Heart right ventricle (tissue), 16 donors: ENCODE data around the gene PBX4. TPM values are rescaled to one million over a fixed set of nuclear protein-coding genes. Genes with fewer than 3 reads are reported as not detected.
"Not testable (repeated sequence)": the region's sequence is repeated elsewhere in the genome, so short reads cannot be mapped to it uniquely, and the experiment has no call there.

Source experiments
- ATAC-seq, 8 donors: fragments of 200-7000 bp; cut with Tn5 transposase; one replicate each; pipeline ENCODE4 v1.9.1; 2020; ENCODE audit warnings: mild to moderate bottlenecking in 8 of 8, moderate library complexity in 8 of 8, moderate number of reproducible peaks in 1 of 8
- DNase-seq, 2 donors: peaks; one replicate each; pipeline ENCODE4 v3.0.0-alpha.2; 2020
- H3K27ac ChIP-seq, 10 donors: fragments of 200-600 bp; sonication (generic) in 2 of 10; one replicate each; pipeline versions ENCODE4 v1.5.0 to v1.8.0; 2020 to 2022; ENCODE audit warnings: mild to moderate bottlenecking in 3 of 10
- H3K27me3 ChIP-seq, 7 donors: fragments of 200-600 bp; one replicate each; pipeline ENCODE4 v1.8.0; 2021 to 2022; ENCODE audit warnings: mild to moderate bottlenecking in 2 of 7
- H3K36me3 ChIP-seq, 9 donors: fragments of 200-600 bp; sonication (generic) in 1 of 9; one replicate each; pipeline versions ENCODE4 v1.5.0 to v1.8.0; 2020 to 2022; ENCODE audit warnings: mild to moderate bottlenecking in 2 of 9
- H3K4me1 ChIP-seq, 9 donors: fragments of 200-600 bp; sonication (generic) in 1 of 9; one replicate each; pipeline versions ENCODE4 v1.5.0 to v1.8.0; 2020 to 2022; ENCODE audit warnings: mild to moderate bottlenecking in 4 of 9
- H3K4me3 ChIP-seq, 10 donors: fragments of 200-600 bp; sonication (generic) in 2 of 10; one replicate each; pipeline versions ENCODE4 v1.5.0 to v1.8.0; 2020 to 2022; ENCODE audit warnings: mild to moderate bottlenecking in 7 of 10, moderate library complexity in 2 of 10
- H3K9me3 ChIP-seq, 11 donors: fragments of 200-600 bp in 10 of 11; sonication (generic) in 2 of 11; one replicate each; pipeline versions ENCODE4 v1.5.0 to v1.8.0; 2013 to 2022; ENCODE audit warnings: mild to moderate bottlenecking in 2 of 11, control low read depth in 1 of 11, moderate library complexity in 1 of 11
- CTCF ChIP-seq, 9 donors: fragments of 200-600 bp; sonication (generic) in 2 of 9; IDR thresholded peaks; one replicate each; pipeline versions ENCODE4 v1.5.0 to v1.8.0; 2021 to 2022; ENCODE audit warnings: antibody characterized with exemption in 9 of 9, mild to moderate bottlenecking in 5 of 9, moderate library complexity in 1 of 9
- WGBS, 2 donors: extraction: QIAGEN DNeasy Blood & Tissue Kit; methylation state at CpG; one replicate each; pipeline ENCODE4 v1.1.7; 2013; ENCODE audit warnings: inconsistent platforms in 1 of 2; 5-methylcytosine and 5-hydroxymethylcytosine counted together
- intact Hi-C, 10 donors: fragments of 100-400 bp; cut with DNase I; formaldehyde crosslinking; loops; one replicate each; pipeline versions ENCODE4 v1.11.1 to v1.14.2; 2022
- polyA plus RNA-seq, 2 donors: library from polyadenylated mRNA; stranded (reverse); fragments of 200-250 nt; gene quantifications; one replicate each; pipeline ENCODE4 v1.2.3, GENCODE V29; 2013
- total RNA-seq, 10 donors: library from RNA; stranded (reverse); fragmentation: NEBNext Ultra II Directional in 3 of 10; extraction: Animal tissue kit (Norgen Biotek cat#: 25700) in 3 of 10; gene quantifications; one replicate each; pipeline versions ENCODE4 v1.2.1 to v1.2.4, GENCODE V29; 2021 to 2023
- donor health status: Arrhythmogenic right ventricular cardiomyopathy.
- donor health status: ischemic (EF 13 %, LVEDD 7.1; RV severe dilation, severe dysfunction).
- donor health status: healthy with polysubstance abuse.
- donor health status: DM: no; HTN: yes; CAD: no.
- donor health status: DM: no; HTN: no; CAD: no.
- donor health status: ischemic (EF 25% LVEDD 6.9; RV normal size, moderate dysfunction).
- donor health status: ischemic (EF 25% LVEDD 5.7; RV mildly dilated, moderate dysfunction).
- donor health status: healthy.
- donor health status: DM: yes; HTN: yes; CAD: no.
- donor health status: Ischemic cardiomyopathy.
- donor health status: ischemic (EF 35%, LVEDD 5.7; RV mildly dilated, moderate dysfunction).
- donor health status: nonischemic (EF 11% LVEDD 7.7; RV severe dilation, severe dysfunction).
- donor health status: DM: yes; HTN: yes; CAD: no.
- donor health status: PGD.
- donor health status: ischemic (EF 29% LVEDD 5.4; RV normal size, mild dysfunction).
- donor health status: nonischemic (EF 23%, LVEDD 6.1; RV moderate dilation, normal function).

PBX4 gene
- total and polyA plus RNA-seq, 12 donors: 0.06 to 1.2 (median 0.36) TPM; not detected in 7

GRCh38 chr19:19619181-19619848 is 828 bp upstream of the PBX4 start:
- peaks cover 4 to 41% (median 34%) of the 10 kb centered on the region in 7 donors for H3K27me3 ChIP-seq
- DNase-seq: no peak
- intact Hi-C loops: no loop called here
- peaks cover 0 to 11% (median 0%) of the 10 kb centered on the region in 9 donors for H3K4me1 ChIP-seq
- peaks cover 0 to 8% (median 0%) of the 10 kb centered on the region in 9 donors for H3K36me3 ChIP-seq
- no peak overlapping the region for H3K27ac ChIP-seq
- peak overlapping the region in 1 of 10 donors; percentile 50 for H3K4me3 ChIP-seq
- no peak for ATAC-seq
- WGBS, 2 donors: 61 to 63% methylated on average over 21 of the region's 21 CpGs
- TF ChIP-seq CTCF (IDR thresholded peaks at IDR 0.05): no peak
- no peaks in the 10 kb centered on the region for H3K9me3 ChIP-seq

DNA sequence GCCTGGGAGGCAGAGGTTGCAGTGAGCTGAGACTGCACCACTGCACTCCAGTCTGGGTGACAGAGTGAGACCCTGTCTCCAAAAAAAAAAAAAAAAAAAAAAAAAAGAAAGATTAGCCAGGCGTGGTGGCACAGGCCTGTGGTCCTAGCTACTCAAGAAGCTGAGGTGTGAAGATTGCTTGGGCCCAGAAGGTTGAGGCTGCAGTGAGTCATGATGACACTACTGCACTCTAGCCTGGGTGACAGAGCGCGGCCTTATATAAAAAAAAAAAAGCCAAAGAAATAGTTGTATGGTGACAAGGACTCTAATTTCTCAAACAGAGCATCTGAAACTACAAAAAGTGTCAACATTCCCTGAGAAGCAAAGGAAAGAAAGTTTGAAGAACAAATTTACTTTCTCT is 3.4 kb downstream of the PBX4 start:
- peaks cover 4 to 52% (median 40%) of the 10 kb centered on the region in 7 donors for H3K27me3 ChIP-seq
- no peaks in the 10 kb centered on the region for H3K36me3 ChIP-seq
- TF ChIP-seq CTCF (IDR thresholded peaks at IDR 0.05): no peak
- H3K4me1 ChIP-seq: peaks cover 0 to 11% (median 0%) of the 10 kb centered on the region in 9 donors
- ATAC-seq (no peak), DNase-seq (no peak)
- no peak overlapping the region for H3K4me3 ChIP-seq
- H3K9me3 ChIP-seq: no peaks in the 10 kb centered on the region
- intact Hi-C loops: no loop called here
- 91 to 96% methylated on average over 3 of the region's 3 CpGs for WGBS, 2 donors
- no peak overlapping the region for H3K27ac ChIP-seq

DNA sequence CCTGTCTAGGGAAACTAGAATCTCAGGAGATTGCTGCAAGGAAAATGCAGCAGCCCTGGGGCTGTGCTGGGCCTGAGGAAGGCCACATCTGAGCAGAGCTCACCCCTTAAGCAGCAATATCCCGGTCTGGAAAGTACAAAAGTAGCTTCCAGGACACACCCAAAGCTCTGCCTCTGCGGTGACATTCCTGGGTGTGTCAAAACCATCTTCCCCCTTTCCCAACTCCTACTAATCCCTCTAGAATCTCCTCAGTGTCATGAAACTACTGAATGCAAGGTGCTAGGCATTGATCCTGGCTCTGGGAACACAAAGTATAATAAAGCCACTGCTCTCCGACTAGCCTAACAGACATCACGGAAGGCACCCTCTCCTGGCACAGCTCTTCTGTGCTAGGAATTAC is 5.0 kb downstream of the PBX4 start:
- intact Hi-C loops: no loop called here
- Histone ChIP-seq H3K27me3 (peaks cover 4 to 53% (median 37%) of the 10 kb centered on the region in 7 donors), H3K36me3 (no peaks in the 10 kb centered on the region), H3K27ac (no peak overlapping the region), H3K9me3 (no peaks in the 10 kb centered on the region), H3K4me1 (peaks cover 0 to 4% (median 0%) of the 10 kb centered on the region in 9 donors), H3K4me3 (no peak overlapping the region)
- DNase-seq (no peak), ATAC-seq (no peak)
- WGBS, 2 donors: 78 to 84% methylated on average over 4 of the region's 4 CpGs
- no peak for TF ChIP-seq CTCF (IDR thresholded peaks at IDR 0.05)

- Histone ChIP-seq H3K36me3 (no peaks in the 10 kb centered on the region), H3K27me3 (peaks cover 0 to 31% (median 8%) of the 10 kb centered on the region in 7 donors), H3K4me3 (no peak overlapping the region), H3K4me1 (peaks cover 0 to 6% (median 0%) of the 10 kb centered on the region in 9 donors), H3K9me3 (no peaks in the 10 kb centered on the region), H3K27ac (no peak overlapping the region)
- intact Hi-C loops: no loop called here
- DNase-seq: no peak
- no peak for ATAC-seq
- no peak for TF ChIP-seq CTCF (IDR thresholded peaks at IDR 0.05)
- WGBS, 2 donors: 87 to 89% methylated on average over 10 of the region's 10 CpGs
Measured at GRCh38 chr19:19610376-19611202, 7.9 kb downstream of the PBX4 start.

- H3K9me3 ChIP-seq, intact Hi-C loops, H3K4me3 ChIP-seq, H3K4me1 ChIP-seq, DNase-seq, H3K36me3 ChIP-seq, ATAC-seq: not testable (repeated sequence)
- peak overlapping the region in 1 of 10 donors; percentile 31 for H3K27ac ChIP-seq
- H3K27me3 ChIP-seq: peaks cover 0 to 12% (median 4%) of the 10 kb centered on the region in 7 donors
- 92 to 97% methylated on average over 8 of the region's 8 CpGs for WGBS, 2 donors
Measured at GRCh38 chr19:19606686-19607085, 11.8 kb downstream of the PBX4 start.
